D721Med (cell line): ENCODE data around the gene ATP8B4.

Experiments used
- DNase-seq: peaks from one replicate; pipeline ENCODE4 v3.0.0; 2011; ENCODE audit warnings: low spot score; ENCODE audit not compliant: insufficient read length
- FAIRE-seq: peaks from 2 replicates; lab custom pipeline; 2011; peaks lifted over from hg19 to GRCh38; lab: Jason Lieb, UNC
- CTCF ChIP-seq: IDR thresholded peaks from 2 replicates; pipeline ENCODE4 v1.5.1; 2012; ENCODE audit warnings: mild to moderate bottlenecking, control low read depth; ENCODE audit not compliant: insufficient read depth; ENCODE audit errors: missing control alignments

ATP8B4 gene

GRCh38 chr15:50116477-50116876 is 2.6 kb downstream of the ATP8B4 start:
- no peak for DNase-seq
- FAIRE-seq: no peak
- no peak for TF ChIP-seq CTCF

- DNase-seq (no peak), FAIRE-seq (no peak)
- TF ChIP-seq CTCF: no peak
Observed at GRCh38 chr15:50113992-50114780, 4.8 kb downstream of the ATP8B4 start.

GRCh38 chr15:50113187-50113505 is 5.9 kb downstream of the ATP8B4 start:
- DNase-seq (no peak), FAIRE-seq (no peak)
- no peak for TF ChIP-seq CTCF

- no peak for TF ChIP-seq CTCF
- no peak for FAIRE-seq
- DNase-seq: no peak
Observed at GRCh38 chr15:50112488-50113186, 6.4 kb downstream of the ATP8B4 start.

GRCh38 chr15:50110285-50110684 is 8.7 kb downstream of the ATP8B4 start:
- FAIRE-seq (no peak), DNase-seq (no peak)
- TF ChIP-seq CTCF: no peak

- no peak for TF ChIP-seq CTCF
- no peak for FAIRE-seq
- DNase-seq: no peak
Observed at GRCh38 chr15:50109076-50109987, 9.7 kb downstream of the ATP8B4 start.
